Measurements from ENCODE around the gene FLACC1.

The FLACC1 gene

GRCh38 chr2:201275069-201275468 lies 82.1 kb downstream of the FLACC1 start:
- no peak for DNase-seq

GRCh38 chr2:201273330-201273983 lies 83.7 kb downstream of the FLACC1 start:
- DNase-seq, result no peak

- no peak for DNase-seq
Observed at GRCh38 chr2:201271917-201272316, 85.2 kb downstream of the FLACC1 start.

GRCh38 chr2:201270293-201271001 lies 86.7 kb downstream of the FLACC1 start:
- no peak for DNase-seq

DNA sequence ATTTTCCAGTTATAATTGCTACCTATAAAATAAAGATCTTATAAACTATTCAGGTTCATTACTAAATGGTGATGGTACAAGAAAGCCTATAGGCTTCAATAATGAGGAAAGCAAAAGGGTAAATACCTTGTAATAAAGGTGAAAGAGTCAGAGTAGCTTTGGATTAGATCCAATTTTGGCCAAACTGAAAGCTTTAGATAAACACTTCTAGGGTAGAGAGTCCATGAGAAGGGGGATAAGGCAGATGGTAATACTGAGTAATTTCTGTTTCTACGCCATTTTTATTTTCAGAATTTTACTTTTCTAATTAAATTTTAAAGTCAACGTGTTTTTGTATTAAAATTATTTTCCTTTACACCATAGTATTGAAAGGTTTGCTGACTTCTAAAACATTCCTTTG lies 87.4 kb downstream of the FLACC1 start:
- DNase-seq, result no peak

GRCh38 chr2:201267278-201268030 lies 89.7 kb downstream of the FLACC1 start:
- no peak for DNase-seq

GRCh38 chr2:201266629-201267028 lies 90.5 kb downstream of the FLACC1 start:
- no peak for DNase-seq

DNA sequence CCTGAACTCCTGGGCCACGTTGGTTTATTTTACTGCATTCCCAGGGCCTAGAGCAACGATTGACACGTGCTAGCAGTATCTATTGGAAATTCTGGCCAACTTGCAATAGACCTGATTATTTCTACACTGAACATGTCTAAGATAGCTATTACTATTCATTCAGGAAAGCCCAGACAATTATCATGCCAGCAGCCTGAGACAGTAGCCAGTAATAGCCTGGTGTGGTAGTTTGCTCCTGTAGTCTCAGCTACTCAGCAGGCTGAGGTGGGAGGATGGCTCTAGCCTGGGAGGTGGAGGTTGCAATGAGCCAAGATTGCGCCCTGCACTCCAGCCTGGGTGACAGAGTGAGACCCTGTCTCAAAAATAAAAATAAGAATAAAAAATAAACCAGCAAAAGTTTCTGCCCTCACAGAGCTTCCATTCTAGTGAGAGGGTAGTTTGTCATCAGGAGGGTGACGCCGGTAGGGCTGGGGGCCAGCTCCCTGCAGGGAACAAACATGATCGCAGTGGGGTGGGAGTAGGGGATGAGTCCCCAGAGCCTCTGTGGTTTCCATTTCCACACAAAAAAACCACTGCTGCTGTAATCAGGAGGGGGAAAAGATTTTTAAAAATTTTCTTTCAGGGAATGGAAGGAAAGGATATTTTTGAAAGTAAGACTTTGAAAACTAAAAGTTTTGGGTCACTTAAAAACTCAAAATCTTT lies 92.5 kb downstream of the FLACC1 start:
- no peak for DNase-seq

- DNase-seq, result no peak
Observed at GRCh38 chr2:201263779-201264178, 93.4 kb downstream of the FLACC1 start.

- DNase-seq, result no peak
Observed at GRCh38 chr2:201262718-201263117, 94.4 kb downstream of the FLACC1 start.

- DNase-seq, result no peak
Observed at GRCh38 chr2:201261906-201262305, 95.2 kb downstream of the FLACC1 start.

- no peak for DNase-seq
Observed at GRCh38 chr2:201261471-201261870, 95.7 kb downstream of the FLACC1 start.

DNA sequence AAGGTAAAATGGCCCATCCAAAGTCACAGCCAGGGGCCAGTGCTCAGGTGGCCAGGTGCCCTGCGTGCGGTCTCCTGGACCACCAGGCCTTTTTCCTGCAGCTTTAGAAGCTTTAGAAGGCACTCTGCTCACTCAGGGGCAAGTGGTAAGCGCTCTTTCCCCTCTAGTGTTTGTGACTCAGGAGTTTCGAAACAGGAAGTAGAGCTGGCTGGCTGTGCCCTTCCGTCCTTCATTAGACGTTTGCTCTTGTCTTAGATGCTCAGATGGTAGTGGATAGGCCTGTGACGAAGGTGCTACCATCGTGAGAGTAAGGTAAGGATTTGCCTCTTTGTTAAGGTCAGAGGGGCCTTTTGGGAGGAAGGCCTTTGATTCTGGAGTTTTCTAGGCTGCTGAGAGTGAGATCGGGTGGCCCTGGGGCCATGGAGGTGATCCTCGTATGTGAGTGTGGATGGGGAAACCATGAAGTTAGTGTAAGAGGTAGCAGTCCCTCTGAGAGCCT lies 96.8 kb downstream of the FLACC1 start, which contains the start of gene CASP8:
Gene CASP8, plus strand, starts transcription at position 235 of the 499 bp plus-strand sequence. CDS start 5,951 bp downstream, outside the sequence.
- DNase-seq, result no peak

GRCh38 chr2:201258666-201259615 lies 98.2 kb downstream of the FLACC1 start:
- DNase-seq, result no peak

- no peak for DNase-seq
Observed at GRCh38 chr2:201257956-201258665, 99.0 kb downstream of the FLACC1 start.

DNA sequence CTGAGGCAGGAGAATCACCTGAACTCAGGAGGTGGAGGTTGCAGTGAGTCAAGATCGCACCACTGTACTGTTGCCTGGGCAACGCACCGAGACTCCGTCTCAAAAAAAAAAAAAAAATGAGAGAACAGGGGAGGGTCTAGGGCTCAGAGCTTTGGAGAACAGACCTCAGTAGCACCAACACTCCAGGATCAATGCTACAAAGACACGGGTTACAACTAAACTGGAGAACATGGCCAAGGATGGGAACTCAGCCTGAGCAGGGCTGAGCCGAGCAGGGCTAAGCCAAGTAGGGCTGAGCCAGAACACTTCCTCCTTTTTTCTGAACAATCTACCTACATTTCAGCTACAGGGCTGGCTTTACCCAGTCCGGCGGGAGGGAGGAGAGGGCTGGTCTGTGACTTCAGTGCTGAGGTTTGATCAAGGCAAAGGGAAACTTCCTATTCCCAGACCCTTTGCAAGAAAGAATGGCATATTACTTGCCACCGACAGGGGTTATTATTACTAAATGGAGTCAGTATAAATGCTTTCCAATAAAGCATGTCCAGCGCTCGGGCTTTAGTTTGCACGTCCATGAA lies 99.7 kb downstream of the FLACC1 start:
- no peak for DNase-seq

- no peak for DNase-seq
Observed at GRCh38 chr2:201256082-201256481, 101.1 kb downstream of the FLACC1 start.

- DNase-seq, result no peak
Observed at GRCh38 chr2:201255408-201256033, 101.6 kb downstream of the FLACC1 start.

DNA sequence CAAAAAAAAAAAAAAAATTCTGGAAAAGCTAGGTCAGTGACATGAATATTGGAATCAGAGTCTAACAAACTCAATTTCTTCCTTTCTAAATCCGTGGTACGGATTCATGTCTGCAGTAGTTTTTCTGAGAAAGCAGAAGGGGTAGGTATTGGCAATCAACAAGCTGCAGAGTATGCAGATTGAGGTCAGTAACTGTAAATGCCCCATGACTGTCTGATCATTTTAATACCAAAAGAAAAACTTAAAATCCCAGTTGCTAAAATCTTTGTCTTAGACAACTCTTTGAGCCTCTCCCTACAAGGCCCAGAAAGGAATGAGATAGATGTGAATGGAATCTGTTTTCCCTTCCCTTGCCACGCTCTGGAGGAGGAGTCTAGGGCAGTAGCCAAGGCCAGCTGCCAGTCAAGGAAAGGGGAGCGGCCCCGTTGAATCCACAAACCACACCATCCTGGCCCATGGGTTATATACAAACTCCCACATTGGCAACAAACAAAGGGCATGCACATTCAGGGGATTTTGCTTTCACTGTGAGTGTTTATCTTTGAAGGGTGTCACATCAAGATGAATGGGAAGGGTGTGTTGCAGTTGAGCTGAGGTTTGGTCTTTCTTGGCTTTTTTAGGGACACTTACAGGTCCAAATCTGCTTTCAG lies 102.9 kb downstream of the FLACC1 start:
- DNase-seq, result no peak

- no peak for DNase-seq
Observed at GRCh38 chr2:201250741-201251140, 106.4 kb downstream of the FLACC1 start.
